DMS153 treated with DMSO at 0.1 percent for 48 hours (cell line): ENCODE measurements around the gene AGTR1.
"Not testable (repeated sequence)": the region's sequence is repeated elsewhere in the genome, so short reads cannot be mapped to it uniquely, and the experiment has no call there.

Experiments
- DNase-seq: peaks from one replicate; lab custom pipeline; 2025; ENCODE audit not compliant: unreplicated experiment; lab: John Stamatoyannopoulos, UW

Gene AGTR1

DNA sequence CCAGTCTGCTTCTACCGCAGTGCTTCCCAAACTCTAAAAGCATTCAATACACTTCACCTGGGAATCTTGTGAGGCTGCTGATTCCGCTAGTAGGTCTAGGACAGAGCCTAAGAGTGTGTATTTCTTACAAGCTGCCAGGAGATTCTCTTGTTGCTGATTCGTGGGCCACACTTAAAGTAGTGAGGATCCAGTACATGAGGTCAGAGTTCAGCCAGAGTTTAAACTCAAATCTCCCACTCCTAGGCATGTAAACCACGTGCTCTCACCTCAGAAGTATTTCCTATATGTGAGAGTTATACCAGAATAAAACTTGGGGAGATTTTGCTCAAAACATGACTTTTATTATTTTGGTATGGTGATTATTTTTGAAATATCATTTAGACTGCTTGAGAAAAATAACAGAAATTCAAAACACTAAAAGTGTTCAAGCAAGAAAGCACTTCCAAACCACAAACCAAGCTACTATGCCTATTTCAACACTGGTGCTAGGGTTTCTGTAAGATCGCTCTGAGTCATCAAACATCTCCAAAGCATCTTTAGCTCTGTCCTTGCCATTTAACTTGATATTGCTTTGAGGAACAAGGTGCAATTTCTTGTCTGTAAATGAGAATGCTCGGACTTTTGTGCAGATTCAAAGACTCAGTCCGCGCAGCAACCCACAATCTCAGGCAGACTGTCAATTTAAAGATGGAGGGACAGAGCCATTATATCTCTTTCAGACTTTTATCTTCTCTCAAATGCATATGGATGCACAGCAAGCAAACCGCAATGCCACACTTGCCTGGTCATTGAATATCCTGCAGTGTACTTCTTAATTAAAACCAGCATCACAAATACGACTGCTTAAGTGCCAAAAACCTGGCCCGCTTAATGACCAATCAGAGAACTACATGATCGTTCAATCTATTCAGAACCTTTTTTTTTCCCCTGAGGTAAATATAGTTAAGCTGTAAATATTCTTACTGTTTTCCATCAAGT lies 59.8 kb downstream of the AGTR1 start:
- no peak for DNase-seq

- DNase-seq: no peak
Observed at GRCh38 chr3:148758303-148758884, 60.7 kb downstream of the AGTR1 start.

DNA sequence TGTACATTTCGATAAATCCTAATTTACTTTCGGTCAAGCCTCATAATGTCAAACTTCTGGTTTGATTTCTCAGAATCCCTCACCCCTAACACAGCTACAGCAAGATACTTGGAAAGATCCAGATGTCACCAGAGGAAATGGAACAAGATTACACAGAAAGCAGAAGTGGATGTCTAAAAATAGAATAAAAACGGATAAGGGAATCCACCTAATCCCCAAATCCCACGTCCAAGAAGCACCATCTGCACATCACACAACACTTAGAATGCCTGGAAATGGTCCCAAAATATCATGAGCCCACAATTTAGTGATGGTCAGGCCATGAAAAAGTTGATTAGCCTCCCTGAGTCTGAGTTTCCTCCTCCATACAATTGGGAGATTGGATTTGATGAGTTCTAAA lies 61.7 kb downstream of the AGTR1 start:
- no peak for DNase-seq

DNA sequence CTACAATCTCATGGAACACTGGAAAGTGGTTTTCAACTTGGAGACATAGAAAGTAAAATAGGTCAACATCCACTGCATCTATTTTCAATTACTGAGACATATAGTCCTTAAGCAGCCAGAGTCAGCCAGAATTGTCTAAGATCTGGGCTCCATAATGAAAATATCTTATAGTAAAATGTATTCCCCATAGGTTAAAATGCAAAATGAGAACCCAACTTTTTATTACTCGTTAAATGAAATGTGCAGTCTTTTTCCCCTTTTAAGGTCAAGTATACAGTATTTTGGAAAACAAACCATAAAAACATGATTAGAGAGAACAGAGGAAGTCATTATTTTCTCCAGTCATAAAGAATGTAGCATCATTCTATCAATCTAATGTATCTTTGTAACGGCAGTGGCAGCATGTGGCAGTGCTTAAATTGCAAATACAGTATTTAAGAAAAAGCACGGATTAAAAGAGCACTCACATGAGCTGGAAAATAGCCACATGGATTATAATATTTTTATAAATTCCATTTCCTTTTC lies 65.5 kb downstream of the AGTR1 start:
- no peak for DNase-seq

DNA sequence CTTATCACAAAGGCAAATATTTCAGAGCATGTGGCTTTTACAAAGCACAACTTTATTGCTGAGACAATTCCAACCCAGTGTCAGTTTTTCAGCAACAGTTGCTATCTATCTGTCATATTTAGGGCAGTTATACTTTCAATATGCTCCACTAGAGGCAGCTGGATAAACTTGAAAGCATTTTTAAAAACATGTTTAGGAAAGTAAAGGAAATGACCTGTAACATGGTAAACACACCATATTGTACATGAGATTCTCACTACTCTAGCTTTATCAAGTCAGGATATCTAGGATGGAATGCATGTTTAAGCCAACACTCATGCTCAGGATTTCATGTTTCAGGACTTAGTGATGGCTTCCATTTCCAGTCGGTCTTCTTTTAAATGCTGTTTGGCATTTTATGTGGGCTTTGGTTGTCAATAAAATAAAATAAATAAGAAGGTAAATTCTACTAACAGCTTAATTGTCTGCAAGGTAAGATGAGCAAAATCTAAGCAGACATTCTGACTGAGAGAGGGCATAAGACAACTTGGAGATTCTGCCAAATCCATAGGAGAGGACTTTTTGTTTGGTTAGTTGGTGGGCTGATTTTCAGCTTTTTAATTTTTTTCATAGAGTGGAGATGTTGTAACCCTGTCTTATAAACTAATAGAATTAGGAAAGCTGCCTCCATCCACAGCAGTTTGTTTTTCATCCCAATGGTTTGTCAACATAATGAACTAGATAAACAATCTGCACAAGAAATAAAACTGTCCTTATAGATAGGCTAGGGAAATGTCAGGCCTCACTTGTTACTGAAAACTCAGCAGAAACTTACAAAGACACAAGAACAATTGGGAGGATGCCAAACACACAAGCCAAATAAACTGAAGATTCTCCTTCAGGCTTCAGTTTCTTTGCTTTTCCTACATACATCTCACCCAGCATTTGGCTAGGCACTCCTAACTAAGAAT lies 66.6 kb downstream of the AGTR1 start:
- no peak for DNase-seq

- no peak for DNase-seq
Observed at GRCh38 chr3:148772361-148772760, 74.7 kb downstream of the AGTR1 start.

DNA sequence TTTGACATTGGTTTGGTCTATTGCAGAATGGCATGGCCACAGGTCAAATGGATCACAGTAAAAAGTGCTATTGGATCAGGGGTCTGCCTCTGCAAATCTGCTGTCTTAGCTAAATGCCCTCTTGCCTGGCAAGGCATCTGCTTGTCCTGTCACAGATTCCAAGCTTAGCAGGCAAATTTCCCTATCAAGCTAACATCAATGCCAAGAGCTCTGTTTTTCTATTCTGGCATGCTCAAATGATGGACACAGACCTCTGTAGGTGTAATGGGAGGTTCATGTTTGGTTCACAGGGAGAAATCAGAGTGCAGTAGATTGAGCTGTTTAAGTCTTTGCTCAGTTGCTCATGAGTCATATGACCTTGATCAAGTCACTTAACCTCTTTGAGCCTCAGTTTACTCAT lies 75.1 kb downstream of the AGTR1 start:
- DNase-seq: no peak

- no peak for DNase-seq
Observed at GRCh38 chr3:148773805-148774204, 76.1 kb downstream of the AGTR1 start.

DNA sequence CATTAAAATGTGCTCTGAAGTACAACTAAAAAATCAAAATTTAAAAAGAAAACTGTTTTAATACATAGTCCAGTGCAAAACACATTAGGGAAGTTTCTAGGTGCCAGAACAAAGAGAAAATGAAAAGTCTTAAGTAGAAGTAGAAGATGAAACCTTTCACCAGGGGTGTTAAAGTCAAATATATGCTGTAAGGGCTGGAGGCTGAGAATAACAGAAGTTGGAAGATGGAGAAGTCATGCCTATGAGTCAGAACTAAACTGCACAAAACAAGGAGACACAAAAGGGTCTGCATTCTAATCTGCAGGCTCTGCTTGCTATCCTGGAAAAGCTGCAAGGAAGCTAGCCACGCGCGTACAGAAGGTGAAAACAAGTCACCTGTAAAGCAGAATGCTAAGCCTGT lies 81.2 kb downstream of the AGTR1 start:
- no peak for DNase-seq

- not testable (repeated sequence) for DNase-seq
Observed at GRCh38 chr3:148785026-148785425, 87.3 kb downstream of the AGTR1 start.

GRCh38 chr3:148786159-148786558 lies 88.5 kb downstream of the AGTR1 start:
- DNase-seq: not testable (repeated sequence)

DNA sequence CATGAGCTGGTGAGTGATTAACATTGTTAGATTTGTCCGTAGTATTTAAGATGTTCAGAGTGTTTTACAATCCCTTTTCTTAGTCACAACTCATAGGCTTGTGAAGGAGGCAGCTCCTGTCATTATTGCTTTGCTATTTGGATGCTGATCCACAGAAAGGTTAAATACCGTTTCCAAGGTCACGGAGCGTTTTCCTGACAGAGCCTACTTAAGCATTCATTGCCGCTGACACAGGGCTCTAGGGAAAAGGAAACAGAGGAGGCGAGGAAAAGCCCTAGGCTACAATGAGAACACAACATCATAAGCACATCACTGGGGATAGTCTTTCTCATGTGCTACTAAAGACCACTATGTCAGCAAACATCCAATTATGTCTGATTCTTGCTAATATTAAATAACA lies 91.4 kb downstream of the AGTR1 start:
- no peak for DNase-seq

DNA sequence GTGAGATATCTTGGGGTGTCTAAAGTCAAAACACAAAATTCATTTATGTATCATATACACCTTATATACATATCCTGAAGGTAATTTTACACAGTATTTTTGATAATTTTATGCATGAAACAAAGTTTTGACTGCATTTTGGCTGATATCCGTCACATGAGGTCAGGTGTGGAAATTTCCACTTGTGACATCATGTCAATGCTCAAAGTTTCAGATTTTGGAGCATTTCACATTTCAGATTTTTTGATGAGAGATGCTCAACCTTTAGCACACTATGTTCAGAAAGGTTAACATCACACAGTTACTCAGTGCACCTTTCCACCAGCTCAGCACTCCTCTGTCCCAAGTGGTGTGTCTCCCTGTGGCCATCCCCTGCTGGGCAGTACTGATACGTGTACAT lies 92.2 kb downstream of the AGTR1 start:
- no peak for DNase-seq

- no peak for DNase-seq
Observed at GRCh38 chr3:148790370-148790769, 92.7 kb downstream of the AGTR1 start.

GRCh38 chr3:148790851-148791735 lies 93.4 kb downstream of the AGTR1 start:
- DNase-seq: no peak

GRCh38 chr3:148791920-148792319 lies 94.2 kb downstream of the AGTR1 start:
- DNase-seq: no peak

- no peak for DNase-seq
Observed at GRCh38 chr3:148792516-148792915, 94.8 kb downstream of the AGTR1 start.
